ENCODE measurements around the gene INTS4.
"Not testable (repeated sequence)": the region's sequence is repeated elsewhere in the genome, so short reads cannot be mapped to it uniquely, and the experiment has no call there.

DNA sequence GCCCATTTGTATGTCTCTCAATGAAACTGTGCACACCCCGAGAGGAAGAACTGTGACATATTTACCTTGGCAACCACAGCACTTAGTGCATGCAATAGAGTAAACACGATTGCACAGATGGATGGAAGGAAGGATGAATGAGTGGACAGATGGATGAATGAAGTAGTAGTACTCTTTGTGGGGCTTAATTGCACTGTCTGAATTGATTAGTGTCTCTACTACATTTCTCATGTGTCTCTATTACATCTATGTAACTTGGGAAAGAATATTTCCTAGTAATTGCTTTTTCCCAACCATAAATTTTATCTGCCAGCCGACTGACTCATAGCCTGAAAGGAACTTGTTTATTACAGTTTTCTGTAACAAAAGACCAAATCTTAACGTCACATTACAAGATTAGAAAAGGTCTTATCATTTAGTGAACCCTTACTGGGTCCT, 103.8 kb downstream of the INTS4 start:
- TF ChIP-seq, protein P1, sequence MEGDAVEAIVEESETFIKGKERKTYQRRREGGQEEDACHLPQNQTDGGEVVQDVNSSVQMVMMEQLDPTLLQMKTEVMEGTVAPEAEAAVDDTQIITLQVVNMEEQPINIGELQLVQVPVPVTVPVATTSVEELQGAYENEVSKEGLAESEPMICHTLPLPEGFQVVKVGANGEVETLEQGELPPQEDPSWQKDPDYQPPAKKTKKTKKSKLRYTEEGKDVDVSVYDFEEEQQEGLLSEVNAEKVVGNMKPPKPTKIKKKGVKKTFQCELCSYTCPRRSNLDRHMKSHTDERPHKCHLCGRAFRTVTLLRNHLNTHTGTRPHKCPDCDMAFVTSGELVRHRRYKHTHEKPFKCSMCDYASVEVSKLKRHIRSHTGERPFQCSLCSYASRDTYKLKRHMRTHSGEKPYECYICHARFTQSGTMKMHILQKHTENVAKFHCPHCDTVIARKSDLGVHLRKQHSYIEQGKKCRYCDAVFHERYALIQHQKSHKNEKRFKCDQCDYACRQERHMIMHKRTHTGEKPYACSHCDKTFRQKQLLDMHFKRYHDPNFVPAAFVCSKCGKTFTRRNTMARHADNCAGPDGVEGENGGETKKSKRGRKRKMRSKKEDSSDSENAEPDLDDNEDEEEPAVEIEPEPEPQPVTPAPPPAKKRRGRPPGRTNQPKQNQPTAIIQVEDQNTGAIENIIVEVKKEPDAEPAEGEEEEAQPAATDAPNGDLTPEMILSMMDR (conservative IDR thresholded peaks at IDR 0.05; ENCODE audit: low read depth in 2 of 2), result not testable (repeated sequence)
- not testable (repeated sequence) for TF ChIP-seq EZH2phosphoT487 (IDR thresholded peaks at IDR 0.05; ENCODE audit: unreplicated experiment); ZNF331 (CRISPR knock-in tag; IDR thresholded peaks at IDR 0.05; ENCODE audit: low read depth); EZH2 (IDR thresholded peaks at IDR 0.05; ENCODE audit: low read depth, unreplicated experiment); STAT1 (IDR thresholded peaks at IDR 0.05; ENCODE audit: unreplicated experiment); CREB1 (CRISPR knock-in tag; IDR thresholded peaks at IDR 0.05; ENCODE audit: low read depth); NANOG (IDR thresholded peaks at IDR 0.05; ENCODE audit: borderline replicate concordance)
- TF ChIP-seq, protein P2, sequence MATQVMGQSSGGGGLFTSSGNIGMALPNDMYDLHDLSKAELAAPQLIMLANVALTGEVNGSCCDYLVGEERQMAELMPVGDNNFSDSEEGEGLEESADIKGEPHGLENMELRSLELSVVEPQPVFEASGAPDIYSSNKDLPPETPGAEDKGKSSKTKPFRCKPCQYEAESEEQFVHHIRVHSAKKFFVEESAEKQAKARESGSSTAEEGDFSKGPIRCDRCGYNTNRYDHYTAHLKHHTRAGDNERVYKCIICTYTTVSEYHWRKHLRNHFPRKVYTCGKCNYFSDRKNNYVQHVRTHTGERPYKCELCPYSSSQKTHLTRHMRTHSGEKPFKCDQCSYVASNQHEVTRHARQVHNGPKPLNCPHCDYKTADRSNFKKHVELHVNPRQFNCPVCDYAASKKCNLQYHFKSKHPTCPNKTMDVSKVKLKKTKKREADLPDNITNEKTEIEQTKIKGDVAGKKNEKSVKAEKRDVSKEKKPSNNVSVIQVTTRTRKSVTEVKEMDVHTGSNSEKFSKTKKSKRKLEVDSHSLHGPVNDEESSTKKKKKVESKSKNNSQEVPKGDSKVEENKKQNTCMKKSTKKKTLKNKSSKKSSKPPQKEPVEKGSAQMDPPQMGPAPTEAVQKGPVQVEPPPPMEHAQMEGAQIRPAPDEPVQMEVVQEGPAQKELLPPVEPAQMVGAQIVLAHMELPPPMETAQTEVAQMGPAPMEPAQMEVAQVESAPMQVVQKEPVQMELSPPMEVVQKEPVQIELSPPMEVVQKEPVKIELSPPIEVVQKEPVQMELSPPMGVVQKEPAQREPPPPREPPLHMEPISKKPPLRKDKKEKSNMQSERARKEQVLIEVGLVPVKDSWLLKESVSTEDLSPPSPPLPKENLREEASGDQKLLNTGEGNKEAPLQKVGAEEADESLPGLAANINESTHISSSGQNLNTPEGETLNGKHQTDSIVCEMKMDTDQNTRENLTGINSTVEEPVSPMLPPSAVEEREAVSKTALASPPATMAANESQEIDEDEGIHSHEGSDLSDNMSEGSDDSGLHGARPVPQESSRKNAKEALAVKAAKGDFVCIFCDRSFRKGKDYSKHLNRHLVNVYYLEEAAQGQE (IDR thresholded peaks at IDR 0.05; ENCODE audit: unreplicated experiment), result not testable (repeated sequence)

Data from GM23338 (cell line).